MCF 10A (cell line): ENCODE results near the gene PIM3. TPM values are rescaled to one million over a fixed set of nuclear protein-coding genes. Genes with fewer than 3 reads are reported as not detected.

ENCODE experiments used
- BruUV-seq: library from RNA; stranded (reverse); fragments of 400-500 nt; replicated peaks from 2 replicates; lab custom pipeline; 2021; lab: Mats Ljungman, UMichigan
- CTCF ChIA-PET: fragments of 300-600 bp; sonication (Branson Sonifier 250); formaldehyde crosslinking; extraction: SDS; loops from one replicate; lab custom pipeline; 2021; ENCODE audit warnings: antibody characterized with exemption, inconsistent platforms; lab: Yijun Ruan, JAX
- POLR2A ChIA-PET: fragments of 300-600, 350-650 bp; sonication (Branson Sonifier 250); formaldehyde crosslinking; extraction: SDS; loops from one replicate; lab custom pipeline; 2020; ENCODE audit warnings: antibody characterized with exemption, inconsistent platforms; lab: Yijun Ruan, JAX
- DNase-seq: peaks from one replicate; pipeline ENCODE4 v3.0.0-alpha.2; 2018; ENCODE audit not compliant: unreplicated experiment
- H3K27ac Mint-ChIP-seq: one replicate; pipeline ENCODE4 v1.8.0; 2022; ENCODE audit warnings: mild to moderate bottlenecking, low read depth, mixed read lengths; ENCODE audit not compliant: unreplicated experiment
- H3K27me3 Mint-ChIP-seq: one replicate; pipeline ENCODE4 v1.8.0; 2022; ENCODE audit warnings: mixed read lengths; ENCODE audit not compliant: insufficient read depth, unreplicated experiment
- H3K36me3 Mint-ChIP-seq: one replicate; pipeline ENCODE4 v1.8.0; 2022; ENCODE audit warnings: mild to moderate bottlenecking, moderate library complexity, mixed read lengths; ENCODE audit not compliant: insufficient read depth, unreplicated experiment
- H3K4me1 Mint-ChIP-seq: one replicate; pipeline ENCODE4 v1.8.0; 2022; ENCODE audit warnings: mixed read lengths; ENCODE audit not compliant: insufficient read depth, unreplicated experiment
- H3K4me3 Mint-ChIP-seq: one replicate; pipeline ENCODE4 v1.8.0; 2022; ENCODE audit warnings: mild to moderate bottlenecking, moderate library complexity, mixed read lengths; ENCODE audit not compliant: unreplicated experiment
- H3K9me3 Mint-ChIP-seq: one replicate; pipeline ENCODE4 v1.8.0; 2022; ENCODE audit warnings: mixed read lengths; ENCODE audit not compliant: unreplicated experiment
- intact Hi-C: fragments of 100-400 bp; cut with micrococcal nuclease; formaldehyde crosslinking; loops from 2 replicates; pipeline ENCODE4 v1.14.1; 2022
- total RNA-seq: library from RNA; stranded (reverse); gene quantifications from 2 replicates; pipeline ENCODE4 v1.2.3, GENCODE V29; 2022
- TF ChIP-seq, protein P1 (sequence below): fragments of 200-600 bp; IDR thresholded peaks from one replicate; pipeline ENCODE4 v1.8.0; 2022; ENCODE audit warnings: antibody characterized with exemption, mild to moderate bottlenecking; ENCODE audit not compliant: unreplicated experiment

The PIM3 gene
- total RNA-seq, 1 experiment from 2014 or later: 56.3 TPM

GRCh38 chr22:49961005-49961600 is 531 bp downstream of the PIM3 start:
- peak overlapping the region; percentile 90 for H3K4me3 Mint-ChIP-seq
- ChIA-PET POLR2A (interaction anchor here (0.8 to 6.1 kb wide), 12 partner anchors 9 to 197 kb away, joined by 3 to 73 read pairs (median 13); no protein-coding TSS in a partner anchor), CTCF (interaction anchor here (0.7 to 1.0 kb wide), 3 partner anchors 14 to 278 kb away, joined by 3 to 4 read pairs (median 3); no protein-coding TSS in a partner anchor)
- DNase-seq: no peak
- no peaks in the 10 kb centered on the region for H3K27me3 Mint-ChIP-seq
- H3K4me1 Mint-ChIP-seq: peaks cover 20% of the 10 kb centered on the region
- TSS peak; percentile 18 for BruUV-seq
- intact Hi-C loops: no loop called here
- H3K27ac Mint-ChIP-seq: peak overlapping the region; percentile 77
- TF ChIP-seq, protein P1, sequence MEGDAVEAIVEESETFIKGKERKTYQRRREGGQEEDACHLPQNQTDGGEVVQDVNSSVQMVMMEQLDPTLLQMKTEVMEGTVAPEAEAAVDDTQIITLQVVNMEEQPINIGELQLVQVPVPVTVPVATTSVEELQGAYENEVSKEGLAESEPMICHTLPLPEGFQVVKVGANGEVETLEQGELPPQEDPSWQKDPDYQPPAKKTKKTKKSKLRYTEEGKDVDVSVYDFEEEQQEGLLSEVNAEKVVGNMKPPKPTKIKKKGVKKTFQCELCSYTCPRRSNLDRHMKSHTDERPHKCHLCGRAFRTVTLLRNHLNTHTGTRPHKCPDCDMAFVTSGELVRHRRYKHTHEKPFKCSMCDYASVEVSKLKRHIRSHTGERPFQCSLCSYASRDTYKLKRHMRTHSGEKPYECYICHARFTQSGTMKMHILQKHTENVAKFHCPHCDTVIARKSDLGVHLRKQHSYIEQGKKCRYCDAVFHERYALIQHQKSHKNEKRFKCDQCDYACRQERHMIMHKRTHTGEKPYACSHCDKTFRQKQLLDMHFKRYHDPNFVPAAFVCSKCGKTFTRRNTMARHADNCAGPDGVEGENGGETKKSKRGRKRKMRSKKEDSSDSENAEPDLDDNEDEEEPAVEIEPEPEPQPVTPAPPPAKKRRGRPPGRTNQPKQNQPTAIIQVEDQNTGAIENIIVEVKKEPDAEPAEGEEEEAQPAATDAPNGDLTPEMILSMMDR: no peak
- peaks cover 47% of the 10 kb centered on the region for H3K36me3 Mint-ChIP-seq
- H3K9me3 Mint-ChIP-seq: no peaks in the 10 kb centered on the region

DNA sequence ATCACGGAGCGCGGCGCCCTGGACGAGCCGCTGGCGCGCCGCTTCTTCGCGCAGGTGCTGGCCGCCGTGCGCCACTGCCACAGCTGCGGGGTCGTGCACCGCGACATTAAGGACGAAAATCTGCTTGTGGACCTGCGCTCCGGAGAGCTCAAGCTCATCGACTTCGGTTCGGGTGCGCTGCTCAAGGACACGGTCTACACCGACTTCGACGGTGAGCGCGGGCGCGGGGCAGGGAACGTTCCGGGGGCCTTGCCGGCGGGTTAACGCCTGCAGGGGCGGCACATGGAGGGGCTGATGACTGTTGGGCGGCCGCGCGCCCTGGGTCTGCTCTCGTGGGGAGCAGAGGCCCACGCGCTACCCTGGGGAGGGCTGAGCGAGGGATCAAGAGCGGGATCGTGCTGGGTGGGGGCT is 1.0 kb downstream of the PIM3 start:
- Mint-ChIP-seq H3K27me3 (no peaks in the 10 kb centered on the region), H3K9me3 (no peaks in the 10 kb centered on the region), H3K4me1 (peaks cover 18% of the 10 kb centered on the region), H3K27ac (peak overlapping the region; percentile 77), H3K36me3 (peaks cover 47% of the 10 kb centered on the region), H3K4me3 (peak overlapping the region; percentile 90)
- no peak for DNase-seq
- ChIA-PET CTCF (interaction anchor here (0.7 to 1.1 kb wide), 4 partner anchors 9 to 278 kb away, joined by 3 to 4 read pairs (median 3); no protein-coding TSS in a partner anchor), POLR2A (interaction anchor here (0.9 to 6.1 kb wide), 11 partner anchors 9 to 196 kb away, joined by 3 to 73 read pairs (median 13); no protein-coding TSS in a partner anchor)
- intact Hi-C loops: loop anchor here (1.0 kb wide), 1 partner anchor 30 kb away; no protein-coding TSS in a partner anchor
- TF ChIP-seq, protein P1: no peak
- no TSS peak for BruUV-seq

GRCh38 chr22:49962012-49962750 is 1.6 kb downstream of the PIM3 start:
- H3K4me1 Mint-ChIP-seq: peaks cover 12% of the 10 kb centered on the region
- no peaks in the 10 kb centered on the region for H3K9me3 Mint-ChIP-seq
- no TSS peak for BruUV-seq
- ChIA-PET POLR2A (interaction anchor here (0.9 to 6.1 kb wide), 9 partner anchors 9 to 196 kb away, joined by 3 to 73 read pairs (median 13); no protein-coding TSS in a partner anchor), CTCF (interaction anchor here (0.9 to 1.9 kb wide), 5 partner anchors 10 to 68 kb away, joined by 3 to 12 read pairs (median 4); no protein-coding TSS in a partner anchor)
- TF ChIP-seq, protein P1: no peak
- DNase-seq: peak; percentile 93
- H3K36me3 Mint-ChIP-seq: peaks cover 52% of the 10 kb centered on the region
- no peaks in the 10 kb centered on the region for H3K27me3 Mint-ChIP-seq
- intact Hi-C loops: loop anchor here (1.0 kb wide), 1 partner anchor 31 kb away; no protein-coding TSS in a partner anchor
- peak overlapping the region; percentile 90 for H3K4me3 Mint-ChIP-seq
- peak overlapping the region; percentile 77 for H3K27ac Mint-ChIP-seq
